ENCODE results near the gene SMIM14.
"Not testable (repeated sequence)": the region's sequence is repeated elsewhere in the genome, so short reads cannot be mapped to it uniquely, and the experiment has no call there.

Gene SMIM14

DNA sequence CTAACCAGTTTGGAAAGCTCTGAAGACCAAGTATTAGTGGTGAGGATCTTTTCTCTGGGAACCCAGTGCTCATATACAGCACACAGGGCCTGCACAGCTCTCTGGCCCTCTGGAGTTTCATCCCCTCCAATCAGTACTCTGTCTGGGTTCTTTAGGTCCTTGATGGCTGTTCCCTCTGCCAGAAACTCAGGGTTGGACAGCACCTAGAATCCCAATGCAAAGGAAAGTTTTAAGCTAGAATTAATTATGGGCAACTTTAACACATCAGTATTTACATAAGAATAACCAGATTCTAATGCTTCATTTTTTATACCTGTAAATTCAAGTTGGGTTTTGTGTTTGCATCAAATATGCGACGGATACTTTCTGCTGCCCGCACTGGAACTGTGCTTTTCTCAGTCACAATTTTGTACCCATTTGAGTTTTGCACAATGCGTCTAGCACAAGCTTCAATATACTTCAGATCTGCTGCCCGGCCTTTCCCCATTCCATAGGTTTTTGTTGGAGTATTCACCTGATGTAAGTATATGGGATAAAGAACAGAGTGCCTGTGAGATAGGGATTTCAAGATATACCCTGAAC lies 128.2 kb downstream of the SMIM14 start:
- Histone ChIP-seq H3K9me3 (ENCODE audit: control insufficient read depth, low read length) (no peaks in the 10 kb centered on the region), H3K27me3 (ENCODE audit: control insufficient read depth, insufficient read depth, low read length, poor library complexity, severe bottlenecking) (no peaks in the 10 kb centered on the region), H3K4me1 (ENCODE audit: control insufficient read depth, insufficient read depth, low read length) (no peaks in the 10 kb centered on the region), H3K4me3 (ENCODE audit: insufficient read depth, low read depth, low read length) (no peak overlapping the region), H3K27ac (ENCODE audit: insufficient read depth, low read depth, low read length, poor library complexity, severe bottlenecking) (no peak overlapping the region), H3K36me3 (ENCODE audit: control insufficient read depth, insufficient read depth, low read length) (peaks cover 54% of the 10 kb centered on the region)
- 94 to 98% methylated on average over 5 of the region's 5 CpGs for WGBS, 2 experiments

DNA sequence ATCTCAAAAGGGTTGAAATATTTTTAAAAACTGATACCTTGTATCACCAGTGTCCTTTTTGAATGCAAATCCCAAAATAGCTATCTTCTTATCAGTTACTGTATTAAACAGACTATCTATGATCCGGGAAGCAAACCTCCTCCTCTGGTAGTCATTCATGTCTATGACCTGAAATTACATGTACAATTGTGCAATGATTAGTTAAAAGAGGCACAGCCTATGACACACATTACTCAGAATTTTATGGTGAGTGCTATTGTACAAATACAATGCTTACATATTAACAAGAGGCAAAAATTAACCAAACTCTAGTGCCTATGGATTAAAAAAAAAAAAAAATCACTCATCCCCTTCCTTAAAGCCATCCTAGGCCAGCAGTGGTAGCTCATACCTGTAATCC lies 133.1 kb downstream of the SMIM14 start:
- Histone ChIP-seq H3K27ac (ENCODE audit: insufficient read depth, low read depth, low read length, poor library complexity, severe bottlenecking) (no peak overlapping the region), H3K36me3 (ENCODE audit: control insufficient read depth, insufficient read depth, low read length) (peaks cover 69% of the 10 kb centered on the region), H3K27me3 (ENCODE audit: control insufficient read depth, insufficient read depth, low read length, poor library complexity, severe bottlenecking) (no peaks in the 10 kb centered on the region), H3K9me3 (ENCODE audit: control insufficient read depth, low read length) (no peaks in the 10 kb centered on the region), H3K4me3 (ENCODE audit: insufficient read depth, low read depth, low read length) (no peak overlapping the region), H3K4me1 (ENCODE audit: control insufficient read depth, insufficient read depth, low read length) (no peaks in the 10 kb centered on the region)
- WGBS, 2 experiments, result 100% methylated on average over 1 of the region's 1 CpG

DNA sequence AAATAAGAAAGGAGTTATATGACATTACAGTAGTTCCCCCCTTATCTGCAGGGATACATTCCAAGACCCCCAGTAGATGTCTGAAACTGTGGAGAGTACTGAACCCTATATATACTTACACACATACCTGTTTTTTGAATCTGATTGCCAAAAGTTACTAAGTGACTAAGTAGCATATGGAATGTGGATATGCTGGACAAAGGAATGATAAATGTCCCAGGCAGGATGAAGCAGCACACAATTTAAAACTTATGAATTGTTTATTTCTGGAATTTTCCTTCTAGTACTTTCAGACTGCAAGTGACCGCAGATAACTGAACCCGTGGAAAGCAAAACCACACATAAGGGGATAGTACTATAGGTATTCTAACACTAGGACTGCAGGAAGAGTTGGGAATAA lies 134.1 kb downstream of the SMIM14 start:
- H3K27ac ChIP-seq (ENCODE audit: insufficient read depth, low read depth, low read length, poor library complexity, severe bottlenecking), result no peak overlapping the region
- peaks cover 65% of the 10 kb centered on the region for H3K36me3 ChIP-seq (ENCODE audit: control insufficient read depth, insufficient read depth, low read length)
- H3K4me1 ChIP-seq (ENCODE audit: control insufficient read depth, insufficient read depth, low read length), result no peaks in the 10 kb centered on the region
- no peaks in the 10 kb centered on the region for H3K27me3 ChIP-seq (ENCODE audit: control insufficient read depth, insufficient read depth, low read length, poor library complexity, severe bottlenecking)
- WGBS, 2 experiments, result 93 to 100% methylated on average over 2 of the region's 2 CpGs
- no peaks in the 10 kb centered on the region for H3K9me3 ChIP-seq (ENCODE audit: control insufficient read depth, low read length)
- H3K4me3 ChIP-seq (ENCODE audit: insufficient read depth, low read depth, low read length), result no peak overlapping the region

DNA sequence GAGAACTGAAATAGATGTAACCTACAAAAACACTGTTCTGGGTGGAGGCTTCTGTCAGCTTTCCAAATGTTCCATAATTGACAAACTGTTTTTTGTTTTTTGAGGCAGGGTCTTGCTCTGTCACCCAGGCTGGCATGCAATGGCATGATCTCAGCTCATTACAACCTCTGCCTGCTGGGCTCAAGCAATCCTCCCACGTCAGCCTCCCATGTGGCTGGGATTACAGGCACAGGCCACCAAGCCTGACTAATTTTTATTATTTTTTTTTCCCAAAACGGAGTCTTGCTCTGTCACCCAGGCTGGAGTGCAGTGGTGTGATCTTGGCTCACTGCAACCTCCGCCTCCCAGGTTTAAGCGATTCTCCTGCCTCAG lies 136.0 kb downstream of the SMIM14 start:
- H3K27ac ChIP-seq (ENCODE audit: insufficient read depth, low read depth, low read length, poor library complexity, severe bottlenecking); H3K9me3 ChIP-seq (ENCODE audit: control insufficient read depth, low read length); H3K4me3 ChIP-seq (ENCODE audit: insufficient read depth, low read depth, low read length); H3K27me3 ChIP-seq (ENCODE audit: control insufficient read depth, insufficient read depth, low read length, poor library complexity, severe bottlenecking); H3K4me1 ChIP-seq (ENCODE audit: control insufficient read depth, insufficient read depth, low read length): not testable (repeated sequence)
- peaks cover 56% of the 10 kb centered on the region for H3K36me3 ChIP-seq (ENCODE audit: control insufficient read depth, insufficient read depth, low read length)
- WGBS, 2 experiments, result 93 to 96% methylated on average over 4 of the region's 4 CpGs

DNA sequence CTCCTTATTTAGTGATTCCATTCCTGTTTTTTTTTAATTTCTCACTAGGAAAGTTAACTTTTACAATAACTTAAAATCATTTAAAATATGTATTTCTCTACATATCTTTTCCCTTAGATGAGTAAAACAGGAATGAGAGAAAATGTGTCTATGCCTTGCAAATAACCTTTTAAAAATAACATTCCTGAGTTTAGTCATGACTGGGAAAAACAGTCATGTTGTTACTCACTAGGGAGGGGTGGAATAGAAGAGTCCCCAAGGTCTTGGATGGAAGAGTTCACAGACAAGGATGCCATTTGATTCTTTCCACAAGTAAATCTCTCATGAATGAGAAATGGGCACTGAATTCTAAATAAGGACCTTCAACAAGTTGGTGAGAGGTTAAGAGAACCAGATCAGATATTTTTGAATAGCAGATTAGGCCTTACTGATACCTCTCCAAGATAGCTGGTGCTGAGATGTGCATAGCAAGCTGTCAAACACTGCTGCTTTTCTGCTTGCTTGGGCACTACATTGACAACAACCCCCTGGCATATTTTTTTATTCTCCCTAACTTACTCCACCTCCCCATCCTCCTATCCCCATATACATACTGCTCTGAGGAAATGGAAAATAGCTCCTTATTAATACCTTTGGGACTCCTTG lies 136.5 kb downstream of the SMIM14 start:
- Histone ChIP-seq H3K4me1 (ENCODE audit: control insufficient read depth, insufficient read depth, low read length) (no peaks in the 10 kb centered on the region), H3K27me3 (ENCODE audit: control insufficient read depth, insufficient read depth, low read length, poor library complexity, severe bottlenecking) (no peaks in the 10 kb centered on the region), H3K36me3 (ENCODE audit: control insufficient read depth, insufficient read depth, low read length) (peaks cover 51% of the 10 kb centered on the region), H3K4me3 (ENCODE audit: insufficient read depth, low read depth, low read length) (no peak overlapping the region), H3K27ac (ENCODE audit: insufficient read depth, low read depth, low read length, poor library complexity, severe bottlenecking) (no peak overlapping the region), H3K9me3 (ENCODE audit: control insufficient read depth, low read length) (no peaks in the 10 kb centered on the region)

DNA sequence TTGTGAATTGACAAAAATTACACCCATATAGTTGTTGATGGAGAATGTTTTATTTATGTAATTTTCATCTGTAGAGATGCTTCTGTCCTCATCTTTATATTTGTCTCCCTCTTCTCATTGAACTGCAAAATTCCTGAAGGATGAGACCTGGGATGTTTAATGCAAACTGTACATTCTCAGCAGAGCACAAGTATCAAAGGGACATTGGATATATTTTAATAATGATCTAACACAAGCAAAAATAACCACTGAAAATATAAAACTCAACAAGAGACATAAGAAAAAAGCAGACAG lies 140.0 kb downstream of the SMIM14 start:
- Histone ChIP-seq H3K4me3 (ENCODE audit: insufficient read depth, low read depth, low read length) (no peak overlapping the region), H3K27me3 (ENCODE audit: control insufficient read depth, insufficient read depth, low read length, poor library complexity, severe bottlenecking) (no peaks in the 10 kb centered on the region), H3K4me1 (ENCODE audit: control insufficient read depth, insufficient read depth, low read length) (no peaks in the 10 kb centered on the region), H3K9me3 (ENCODE audit: control insufficient read depth, low read length) (no peaks in the 10 kb centered on the region), H3K27ac (ENCODE audit: insufficient read depth, low read depth, low read length, poor library complexity, severe bottlenecking) (no peak overlapping the region), H3K36me3 (ENCODE audit: control insufficient read depth, insufficient read depth, low read length) (peaks cover 28% of the 10 kb centered on the region)

DNA sequence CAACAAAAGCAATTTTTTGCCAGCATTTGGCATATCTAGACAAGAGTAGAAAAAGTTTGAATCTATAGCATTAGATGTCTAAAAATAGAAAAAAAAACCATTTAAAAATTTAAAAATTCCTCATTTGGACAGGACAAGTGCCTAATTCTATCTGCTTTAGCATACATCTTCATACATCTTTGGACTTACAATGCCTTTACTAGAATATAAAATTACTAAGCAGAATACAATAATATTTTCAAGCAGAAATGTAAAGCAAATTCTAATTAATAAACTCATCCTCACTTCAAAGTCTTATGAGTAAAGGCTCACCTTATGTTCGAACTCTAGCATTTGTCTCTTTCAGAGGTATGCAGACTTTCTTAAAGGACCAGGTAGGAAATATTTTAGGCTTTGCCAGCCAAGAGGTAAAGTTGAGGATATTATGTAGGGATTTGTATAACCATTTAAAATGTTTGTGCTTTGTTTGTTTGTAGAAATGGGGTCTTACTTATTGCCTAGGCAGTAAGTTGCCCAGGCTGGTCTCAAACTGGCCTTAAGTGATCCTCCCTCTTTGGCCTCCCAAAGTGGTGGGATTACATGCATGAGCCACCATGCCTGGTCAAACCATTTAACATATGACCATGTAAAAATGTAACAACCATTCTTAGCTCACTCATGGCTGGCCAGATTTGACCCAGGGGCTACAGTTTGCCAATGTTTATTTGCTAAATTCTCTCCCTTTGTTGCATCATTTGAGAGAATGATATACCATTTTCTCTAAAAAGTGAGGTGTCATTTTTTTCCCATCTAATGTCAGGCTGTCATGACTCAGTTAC lies 140.5 kb downstream of the SMIM14 start:
- H3K27me3 ChIP-seq (ENCODE audit: control insufficient read depth, insufficient read depth, low read length, poor library complexity, severe bottlenecking), result no peaks in the 10 kb centered on the region
- 92 to 100% methylated on average over 1 of the region's 1 CpG for WGBS, 2 experiments
- H3K27ac ChIP-seq (ENCODE audit: insufficient read depth, low read depth, low read length, poor library complexity, severe bottlenecking), result no peak overlapping the region
- H3K4me3 ChIP-seq (ENCODE audit: insufficient read depth, low read depth, low read length), result no peak overlapping the region
- H3K9me3 ChIP-seq (ENCODE audit: control insufficient read depth, low read length), result no peaks in the 10 kb centered on the region
- no peaks in the 10 kb centered on the region for H3K4me1 ChIP-seq (ENCODE audit: control insufficient read depth, insufficient read depth, low read length)
- H3K36me3 ChIP-seq (ENCODE audit: control insufficient read depth, insufficient read depth, low read length), result peaks cover 22% of the 10 kb centered on the region
